Fibroblast of skin of left biceps (primary cell): ENCODE data around the gene TECTA.

ENCODE experiments used
- DNase-seq, 2 experiments: peaks; one replicate each; pipeline ENCODE4 v3.0.0-alpha.2; 2013; ENCODE audit warnings: low read depth in 2 of 2

Gene TECTA, protein sequence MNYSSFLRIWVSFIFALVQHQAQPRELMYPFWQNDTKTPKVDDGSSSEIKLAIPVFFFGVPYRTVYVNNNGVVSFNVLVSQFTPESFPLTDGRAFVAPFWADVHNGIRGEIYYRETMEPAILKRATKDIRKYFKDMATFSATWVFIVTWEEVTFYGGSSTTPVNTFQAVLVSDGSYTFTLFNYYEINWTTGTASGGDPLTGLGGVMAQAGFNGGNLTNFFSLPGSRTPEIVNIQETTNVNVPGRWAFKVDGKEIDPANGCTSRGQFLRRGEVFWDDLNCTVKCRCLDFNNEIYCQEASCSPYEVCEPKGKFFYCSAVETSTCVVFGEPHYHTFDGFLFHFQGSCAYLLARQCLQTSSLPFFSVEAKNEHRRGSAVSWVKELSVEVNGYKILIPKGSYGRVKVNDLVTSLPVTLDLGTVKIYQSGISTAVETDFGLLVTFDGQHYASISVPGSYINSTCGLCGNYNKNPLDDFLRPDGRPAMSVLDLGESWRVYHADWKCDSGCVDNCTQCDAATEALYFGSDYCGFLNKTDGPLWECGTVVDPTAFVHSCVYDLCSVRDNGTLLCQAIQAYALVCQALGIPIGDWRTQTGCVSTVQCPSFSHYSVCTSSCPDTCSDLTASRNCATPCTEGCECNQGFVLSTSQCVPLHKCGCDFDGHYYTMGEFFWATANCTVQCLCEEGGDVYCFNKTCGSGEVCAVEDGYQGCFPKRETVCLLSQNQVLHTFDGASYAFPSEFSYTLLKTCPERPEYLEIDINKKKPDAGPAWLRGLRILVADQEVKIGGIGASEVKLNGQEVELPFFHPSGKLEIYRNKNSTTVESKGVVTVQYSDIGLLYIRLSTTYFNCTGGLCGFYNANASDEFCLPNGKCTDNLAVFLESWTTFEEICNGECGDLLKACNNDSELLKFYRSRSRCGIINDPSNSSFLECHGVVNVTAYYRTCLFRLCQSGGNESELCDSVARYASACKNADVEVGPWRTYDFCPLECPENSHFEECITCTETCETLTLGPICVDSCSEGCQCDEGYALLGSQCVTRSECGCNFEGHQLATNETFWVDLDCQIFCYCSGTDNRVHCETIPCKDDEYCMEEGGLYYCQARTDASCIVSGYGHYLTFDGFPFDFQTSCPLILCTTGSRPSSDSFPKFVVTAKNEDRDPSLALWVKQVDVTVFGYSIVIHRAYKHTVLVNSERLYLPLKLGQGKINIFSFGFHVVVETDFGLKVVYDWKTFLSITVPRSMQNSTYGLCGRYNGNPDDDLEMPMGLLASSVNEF (N-terminal part only)

DNA sequence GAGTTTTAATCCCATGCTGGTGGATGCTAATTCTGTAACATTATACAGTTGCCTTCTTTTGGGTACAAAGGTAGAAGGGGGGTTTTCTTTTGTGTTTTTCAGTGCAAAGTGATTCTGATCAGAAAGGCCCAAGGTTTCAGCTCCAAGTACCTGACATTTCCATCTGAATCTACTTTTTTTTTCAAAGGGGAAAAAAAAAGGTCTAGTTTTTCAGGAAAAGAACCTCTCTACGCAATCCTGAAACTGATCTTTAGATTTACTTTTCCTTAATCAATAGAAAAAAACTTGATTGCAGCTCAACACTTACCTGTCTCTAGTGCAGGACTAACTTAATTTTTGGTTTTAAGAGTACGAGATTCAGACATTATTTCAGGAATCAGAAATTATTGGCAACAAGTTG lies at the start of gene TECTA:
TECTA (plus strand) TSS at position 301 of the 400 bp plus-strand sequence. CDS start 1,423 bp downstream, outside the sequence.
- DNase-seq: no peak

DNA sequence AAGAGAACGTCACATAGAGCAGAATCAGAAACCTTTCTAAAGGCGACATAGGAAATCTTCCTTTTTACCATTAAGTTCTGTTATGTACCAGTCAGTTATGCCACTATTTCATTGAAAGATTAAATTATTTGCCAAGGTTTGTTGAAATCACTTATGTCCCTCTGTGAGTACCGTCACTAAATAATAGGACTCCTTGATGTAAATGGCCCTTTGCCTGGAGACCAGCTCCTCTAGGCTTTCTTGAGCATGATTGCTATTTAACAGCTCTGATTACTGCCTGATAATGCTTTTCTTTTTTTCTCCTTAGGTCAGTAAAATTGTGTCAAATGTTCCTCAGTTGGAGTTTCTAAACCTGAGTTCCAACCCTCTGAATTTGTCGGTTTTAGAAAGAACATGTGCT lies 47.8 kb upstream of the TECTA start:
- no peak for DNase-seq

DNA sequence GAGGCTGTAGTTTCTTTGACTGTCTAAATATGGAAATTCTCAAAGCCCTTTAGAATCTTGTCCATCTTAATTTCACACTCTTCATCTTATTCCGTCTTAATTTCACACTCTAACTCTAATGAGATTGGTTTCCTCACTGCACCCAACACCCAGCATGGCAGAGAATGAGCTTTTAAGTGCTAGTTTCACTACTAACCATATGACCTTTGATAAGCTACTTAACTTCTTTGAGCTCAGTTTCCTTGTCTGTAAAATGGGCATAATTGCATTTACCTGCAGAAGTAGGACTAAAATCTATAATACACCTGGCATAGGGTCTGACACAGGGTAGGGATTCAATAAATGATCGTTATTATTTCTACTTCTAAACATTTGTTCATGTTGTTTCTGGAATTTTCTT lies 46.8 kb upstream of the TECTA start:
- DNase-seq: no peak

DNA sequence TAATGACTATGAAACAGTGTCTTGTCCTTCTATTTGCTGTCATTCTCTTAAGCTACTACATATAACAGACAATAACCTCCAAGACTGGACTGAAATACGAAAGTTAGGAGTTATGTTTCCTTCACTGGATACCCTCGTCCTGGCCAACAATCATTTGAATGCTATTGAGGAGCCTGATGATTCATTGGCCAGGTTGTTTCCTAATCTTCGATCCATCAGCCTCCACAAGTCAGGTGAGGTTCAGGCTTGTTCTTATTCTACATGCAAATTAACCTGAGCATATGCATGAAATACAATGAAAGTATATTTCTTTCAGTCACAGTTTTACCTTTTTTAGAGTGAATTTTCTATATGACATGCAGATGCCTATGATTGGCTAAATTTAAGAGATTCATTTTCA lies 46.0 kb upstream of the TECTA start:
- no peak for DNase-seq

DNA sequence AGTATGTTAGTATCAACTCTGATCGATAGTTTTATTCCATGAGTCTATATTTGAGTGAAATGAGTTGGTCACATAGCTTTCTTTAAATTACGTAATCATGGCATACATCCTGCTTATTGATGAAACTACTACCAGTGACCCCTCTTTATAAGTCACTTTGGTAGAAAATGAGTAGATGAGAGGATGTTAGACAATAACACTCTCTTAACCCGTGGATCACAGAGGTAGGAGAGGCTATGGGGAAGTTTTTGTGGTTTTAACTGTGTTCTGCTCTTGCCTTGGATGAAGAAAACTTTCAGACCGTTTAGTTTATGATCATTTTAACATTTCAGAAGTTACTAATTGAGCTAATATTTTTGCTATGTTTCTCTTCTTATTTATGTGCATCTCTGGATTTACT lies 43.1 kb upstream of the TECTA start:
- no peak for DNase-seq

DNA sequence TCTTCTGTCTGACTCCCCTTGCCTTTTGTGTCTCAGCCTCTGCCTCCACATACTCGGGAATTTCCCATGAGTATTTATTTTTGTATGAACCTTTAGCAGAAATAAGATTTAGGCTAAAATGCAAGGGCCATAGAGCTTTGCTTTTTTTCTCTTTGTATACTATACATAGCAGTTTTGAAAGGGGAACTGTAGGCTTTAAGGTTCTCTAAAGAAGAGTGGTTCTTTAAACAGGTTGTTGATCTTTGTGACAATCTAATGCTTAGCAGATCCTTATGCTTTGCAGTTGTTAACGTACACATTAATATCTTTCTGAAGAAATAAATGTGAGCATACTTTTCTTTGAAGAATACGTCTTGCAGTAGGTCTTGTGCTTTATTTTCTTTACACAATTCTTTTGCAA lies 42.1 kb upstream of the TECTA start:
- no peak for DNase-seq

DNA sequence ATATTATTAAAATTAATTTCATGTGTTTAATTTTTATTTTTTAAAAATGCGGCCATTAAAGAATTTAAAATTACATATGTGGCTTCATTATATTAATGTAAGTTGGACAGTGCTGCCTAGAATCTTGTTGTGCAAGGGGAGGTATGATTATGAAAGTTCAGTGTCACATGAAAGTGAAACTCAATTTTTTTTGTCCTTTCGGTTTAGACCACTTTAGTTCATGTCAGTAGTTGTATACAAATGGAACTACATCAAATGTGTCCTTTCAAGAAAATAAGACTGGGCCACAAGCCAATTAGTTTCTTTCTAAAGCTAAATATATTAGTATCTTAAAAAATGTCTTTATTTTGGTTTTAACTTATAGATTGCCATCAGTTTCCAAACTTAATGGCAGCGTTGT lies 41.4 kb upstream of the TECTA start:
- DNase-seq: no peak

DNA sequence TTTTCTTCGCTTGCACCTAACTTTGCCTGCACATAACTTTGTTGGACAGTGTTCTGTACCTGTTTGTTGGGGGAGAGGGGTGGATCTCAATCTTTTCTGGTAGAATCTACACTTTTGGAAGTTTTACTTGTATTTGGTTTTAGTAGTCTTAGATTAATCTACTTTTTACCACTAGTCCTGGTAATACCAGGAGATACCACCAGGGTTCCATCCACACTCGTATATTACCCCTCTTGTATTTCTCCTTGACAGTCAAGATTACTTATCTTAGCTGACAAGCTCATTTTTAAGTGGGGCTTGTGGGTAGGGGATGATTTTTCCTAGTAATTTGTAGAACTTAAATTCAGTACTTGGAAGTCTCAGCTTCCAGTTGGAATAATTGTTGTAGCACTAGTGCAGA lies 37.3 kb upstream of the TECTA start:
- DNase-seq: no peak

DNA sequence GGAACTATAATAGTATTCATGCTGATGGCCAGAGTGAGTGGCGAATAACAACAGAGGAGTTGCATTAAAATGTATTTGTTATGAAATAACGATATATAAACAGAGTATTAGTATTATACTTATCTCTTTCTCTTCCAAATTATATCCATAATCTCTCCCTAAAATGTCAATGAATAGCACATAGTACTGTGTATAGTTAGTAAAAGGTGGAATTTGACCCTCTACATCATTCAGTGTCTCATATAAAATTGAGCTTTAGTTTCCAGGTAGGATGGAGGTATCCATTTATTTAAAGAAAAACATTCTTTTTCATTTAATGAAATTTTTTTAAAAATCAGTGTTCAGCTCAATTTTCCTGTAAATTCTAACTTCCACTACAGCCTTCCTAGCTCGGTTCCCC lies 34.4 kb upstream of the TECTA start:
- DNase-seq: no peak

DNA sequence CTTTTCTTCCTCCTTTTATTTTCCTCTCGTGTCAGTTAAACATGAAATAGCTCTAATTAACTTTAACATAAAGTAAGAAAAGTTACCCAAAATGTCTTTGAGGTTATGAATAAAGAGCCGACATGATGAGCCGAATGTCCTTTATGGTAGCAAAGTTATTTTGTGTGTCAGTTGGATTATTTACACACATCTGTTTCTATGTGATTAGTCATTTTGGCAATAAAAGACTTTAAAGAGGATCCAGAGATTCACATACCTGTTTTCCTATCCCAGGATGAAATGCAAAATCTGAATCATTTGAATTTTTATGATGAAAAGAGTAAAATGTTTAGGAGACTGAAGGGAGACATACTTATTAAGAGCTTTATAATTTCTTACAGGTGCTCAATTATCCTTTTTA lies 34.0 kb upstream of the TECTA start:
- no peak for DNase-seq

DNA sequence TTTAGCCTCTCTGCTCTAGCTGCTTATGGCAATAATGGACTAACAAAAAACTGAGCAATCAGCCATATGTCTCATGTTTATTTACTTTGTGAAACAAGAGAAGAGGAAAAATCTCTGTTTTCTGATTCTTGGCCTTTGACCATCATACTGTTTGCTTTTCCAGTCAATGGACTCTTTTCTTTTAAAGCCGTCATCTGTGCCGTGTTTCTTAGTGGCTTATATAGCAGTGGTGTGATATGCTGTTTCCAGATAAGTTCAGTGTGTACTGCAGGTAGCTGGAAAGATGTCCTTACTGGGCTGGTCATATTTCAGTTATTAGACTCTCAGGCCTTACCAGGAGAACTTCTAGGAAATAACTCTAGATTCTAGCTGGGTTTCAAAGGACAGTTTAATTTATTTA lies 33.6 kb upstream of the TECTA start:
- DNase-seq: no peak

DNA sequence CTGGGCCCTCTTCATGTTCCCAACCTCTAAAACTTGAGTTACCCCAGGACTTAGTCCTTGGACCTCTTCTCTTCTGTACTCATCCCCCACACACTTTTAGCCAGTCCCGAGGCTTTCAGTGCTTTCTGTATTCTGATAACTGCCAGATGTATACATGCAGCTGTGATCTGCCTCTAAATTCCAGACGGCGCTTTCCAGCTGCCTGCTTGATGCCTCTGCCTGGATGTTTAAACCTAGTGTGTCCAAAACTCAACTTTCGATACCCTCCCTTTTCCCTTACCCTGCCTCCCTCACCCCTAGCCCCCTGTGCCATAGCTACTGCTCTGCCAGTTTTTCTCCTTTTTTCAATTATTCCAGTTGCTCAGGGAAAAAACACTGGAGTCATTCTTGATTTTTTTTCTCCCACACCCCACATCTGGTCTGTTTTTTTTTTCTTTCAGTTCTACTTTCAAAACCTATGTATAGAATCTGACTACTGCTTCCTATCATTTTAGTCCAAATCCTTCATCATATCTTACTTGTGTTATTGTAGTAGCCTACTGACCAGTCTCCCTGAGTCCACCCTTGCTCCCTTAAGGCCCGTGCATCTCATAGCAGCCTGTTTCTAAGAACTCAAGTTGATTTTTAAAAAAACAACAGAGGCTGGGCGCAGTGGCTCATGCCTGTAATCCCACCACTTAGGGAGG lies 32.9 kb upstream of the TECTA start:
- DNase-seq: no peak

DNA sequence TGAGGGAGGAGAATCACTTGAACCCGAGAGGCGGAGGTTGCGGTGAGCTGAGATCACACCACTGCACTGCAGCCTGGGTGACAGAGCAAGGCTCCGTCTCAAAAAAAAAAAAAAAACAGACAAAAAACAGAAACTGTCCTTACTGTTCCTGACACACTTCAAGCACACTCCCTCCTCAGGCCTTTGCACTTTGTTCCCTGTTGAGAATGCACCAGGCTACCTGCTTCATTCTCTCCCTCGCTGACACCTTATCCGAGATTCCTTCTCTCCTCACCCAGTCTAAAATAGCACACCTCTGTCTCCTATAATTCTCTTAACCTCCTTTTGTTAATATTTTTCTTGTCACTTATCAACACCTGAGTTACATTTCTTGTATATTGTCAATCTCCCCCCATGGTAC lies 32.3 kb upstream of the TECTA start:
- DNase-seq: no peak

DNA sequence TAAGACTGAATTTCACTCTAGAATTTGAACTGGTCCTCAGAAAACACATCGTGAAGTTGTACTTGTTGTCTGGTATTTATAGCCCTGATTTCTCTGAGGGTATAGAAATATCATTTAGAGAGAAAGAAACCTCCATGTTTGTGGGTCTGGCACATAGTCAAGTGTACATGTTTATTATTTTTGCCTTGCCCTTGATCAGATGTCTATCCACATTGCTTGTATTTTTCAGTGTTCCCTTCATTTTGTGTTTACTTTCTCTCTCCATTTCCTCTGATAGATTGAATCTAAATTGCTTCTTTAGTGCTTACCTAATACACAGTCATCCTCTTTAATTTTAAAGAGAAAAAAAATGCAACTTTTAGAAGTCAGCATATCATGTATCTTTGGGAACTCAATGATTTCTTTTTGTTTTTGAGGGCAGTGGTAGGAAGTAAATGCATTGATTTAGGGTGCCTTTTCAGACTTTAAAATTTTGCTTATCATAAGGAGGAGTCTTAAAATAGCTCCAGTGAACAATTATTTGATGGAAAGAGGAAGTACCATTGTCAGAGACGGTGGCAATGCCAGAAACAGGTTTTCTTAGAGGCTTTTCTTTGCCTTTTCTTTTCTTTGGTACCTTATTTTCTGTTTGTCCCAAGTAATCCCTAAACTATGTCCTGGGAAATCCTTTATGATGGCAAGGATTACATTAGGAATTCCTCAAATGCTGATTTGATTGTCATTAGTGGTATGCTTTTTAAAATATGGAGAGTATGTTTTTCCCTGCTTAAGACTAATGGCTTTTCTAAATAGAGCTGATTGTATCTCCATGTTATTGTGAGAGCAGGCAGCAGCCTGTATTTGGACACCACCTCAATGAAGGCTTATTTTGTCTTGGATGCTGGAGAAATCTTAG lies 29.8 kb upstream of the TECTA start:
- no peak for DNase-seq

DNA sequence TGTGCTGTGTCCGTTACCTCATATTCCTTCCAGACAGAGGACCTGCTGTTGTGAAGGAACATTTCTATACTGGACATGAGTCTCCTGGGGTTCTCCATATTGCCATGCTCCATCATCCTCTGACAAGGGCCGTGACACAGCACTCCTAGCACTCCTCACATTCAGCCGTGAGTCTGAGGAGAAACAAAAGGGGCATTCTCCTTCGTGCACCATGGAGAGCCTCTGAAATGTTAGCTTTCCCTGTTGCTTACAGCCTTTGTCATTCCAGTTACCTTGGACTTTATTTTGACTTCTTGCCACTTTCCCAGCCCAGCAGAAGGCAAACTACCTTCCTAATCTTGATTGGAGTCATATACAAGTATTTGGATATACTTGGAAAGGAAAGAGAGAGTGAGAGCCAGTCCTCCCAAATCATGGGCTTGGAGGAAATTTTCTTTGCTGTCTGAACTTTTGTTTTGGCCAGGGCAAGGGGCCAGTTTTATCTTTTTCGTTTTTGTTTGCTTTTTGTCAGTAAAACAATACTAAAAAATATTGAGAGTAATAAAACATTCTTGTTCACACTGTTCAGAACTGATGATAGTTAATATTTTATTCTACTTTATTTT lies 29.1 kb upstream of the TECTA start:
- DNase-seq: no peak

DNA sequence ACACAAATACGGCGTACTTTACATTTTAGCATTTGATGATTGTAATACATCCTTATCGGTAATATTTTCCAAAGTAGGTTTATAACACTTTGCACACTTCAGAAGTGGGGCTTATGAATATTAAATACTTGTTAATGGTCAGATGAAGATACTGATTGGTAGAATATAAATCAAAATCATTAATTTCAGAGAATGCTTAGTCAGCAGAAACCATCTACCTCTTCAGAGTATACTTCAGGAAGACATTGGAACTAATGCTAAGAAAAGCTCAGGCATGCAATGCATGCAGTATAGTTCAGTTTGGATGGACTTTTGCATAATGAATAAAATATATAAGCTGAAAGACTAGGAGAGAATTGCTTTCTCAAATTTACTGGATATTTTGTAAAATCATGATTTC lies 19.7 kb upstream of the TECTA start:
- no peak for DNase-seq

DNA sequence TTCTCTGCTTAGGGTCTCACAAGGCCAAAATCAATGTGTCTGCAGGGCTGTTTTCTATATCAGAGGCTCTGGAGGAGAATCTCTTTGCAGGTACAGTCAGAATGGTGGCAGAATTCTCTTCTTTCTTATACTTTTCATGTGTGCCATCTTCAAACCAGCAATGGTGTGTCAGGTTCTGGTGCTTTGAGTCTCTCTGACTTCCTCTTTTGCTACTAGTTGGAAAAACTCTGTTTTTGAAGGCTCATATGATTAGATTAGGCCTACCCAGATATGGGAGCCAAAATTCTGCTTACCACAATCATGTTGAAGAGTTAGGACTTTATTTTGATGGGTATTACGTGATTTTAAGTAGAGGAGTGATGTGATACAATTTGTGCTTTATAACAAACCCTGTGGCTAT lies 18.8 kb upstream of the TECTA start:
- no peak for DNase-seq

DNA sequence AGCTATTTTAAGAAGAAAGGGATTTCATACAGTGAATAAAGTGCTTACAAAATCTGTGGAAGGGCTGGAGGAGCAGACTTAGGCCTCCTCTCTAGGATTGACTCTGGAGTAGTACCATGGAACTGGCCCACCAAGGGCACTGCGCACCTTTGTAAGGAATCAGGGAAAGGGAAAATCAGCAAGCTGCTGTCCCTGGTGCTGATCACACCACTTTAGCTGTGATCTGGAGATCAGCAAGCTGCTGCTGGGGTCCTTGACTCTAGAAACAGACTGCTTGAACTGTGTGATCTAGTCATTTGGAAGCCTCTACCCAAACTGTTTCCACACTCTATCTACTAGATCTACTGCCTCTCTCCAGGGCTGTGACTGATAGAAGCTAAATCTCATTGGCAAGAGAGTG lies 18.4 kb upstream of the TECTA start:
- DNase-seq: no peak

DNA sequence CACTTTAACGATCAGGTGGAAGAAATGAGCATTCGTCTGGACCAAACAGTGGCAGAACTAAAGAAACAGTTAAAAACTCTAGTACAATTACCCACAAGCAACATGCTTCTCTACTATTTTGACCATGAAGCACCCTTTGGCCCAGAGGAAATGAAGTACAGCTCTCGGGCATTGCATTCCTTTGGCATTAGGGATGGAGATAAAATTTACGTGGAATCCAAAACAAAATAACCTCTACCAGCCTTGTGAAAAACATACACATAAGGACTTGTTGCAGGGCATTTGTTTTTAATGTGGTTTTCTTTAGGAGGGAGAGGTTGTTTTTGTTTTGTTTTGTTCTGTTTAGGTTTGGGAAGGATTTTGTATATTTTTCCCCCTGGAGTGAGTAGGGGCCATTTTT lies 14.2 kb upstream of the TECTA start:
- no peak for DNase-seq

DNA sequence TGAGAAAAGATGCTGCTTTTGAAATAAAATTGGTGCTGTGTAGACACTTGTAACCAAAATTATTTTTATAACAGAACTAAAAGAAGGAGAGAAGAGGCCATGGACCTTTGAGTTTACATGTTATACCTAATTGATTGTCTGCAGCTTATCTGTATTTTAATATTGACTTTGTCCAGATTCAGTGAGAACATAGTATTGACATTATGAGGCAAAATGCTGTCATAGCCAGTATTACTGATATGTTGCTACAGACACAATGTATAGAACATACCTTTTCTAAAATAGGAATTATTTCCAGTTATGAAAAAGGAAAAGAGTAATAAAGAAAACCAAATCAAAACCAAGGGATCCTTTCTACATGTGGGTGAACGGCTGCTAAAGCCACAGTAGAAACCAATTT lies 11.5 kb upstream of the TECTA start:
- no peak for DNase-seq
